AG08396 (cell line): ENCODE data around the gene PDZK1IP1.
A peak's percentile ranks its signal among the peaks of the same experiment; 100 is the strongest.
"Not testable (repeated sequence)": the region's sequence is repeated elsewhere in the genome, so short reads cannot be mapped to it uniquely, and the experiment has no call there.

ENCODE experiments used
- DNase-seq: peaks from one replicate; pipeline ENCODE4 v3.0.0; 2012; ENCODE audit warnings: low spot score, mixed read lengths

The PDZK1IP1 gene

GRCh38 chr1:47223921-47224675 is 34.3 kb upstream of the PDZK1IP1 start:
- no peak for DNase-seq

- no peak for DNase-seq
Observed at GRCh38 chr1:47223174-47223920, 33.5 kb upstream of the PDZK1IP1 start.

GRCh38 chr1:47222476-47222875 is 32.6 kb upstream of the PDZK1IP1 start:
- no peak for DNase-seq

GRCh38 chr1:47219590-47220220 is 29.9 kb upstream of the PDZK1IP1 start:
- no peak for DNase-seq

- DNase-seq, result no peak
Observed at GRCh38 chr1:47219001-47219400, 29.2 kb upstream of the PDZK1IP1 start.

- no peak for DNase-seq
Observed at GRCh38 chr1:47216278-47217059, 26.6 kb upstream of the PDZK1IP1 start.

GRCh38 chr1:47215713-47216112 is 25.9 kb upstream of the PDZK1IP1 start:
- no peak for DNase-seq

- no peak for DNase-seq
Observed at GRCh38 chr1:47214549-47214948, 24.7 kb upstream of the PDZK1IP1 start.

- no peak for DNase-seq
Observed at GRCh38 chr1:47213230-47213963, 23.6 kb upstream of the PDZK1IP1 start.

- no peak for DNase-seq
Observed at GRCh38 chr1:47212636-47213229, 22.9 kb upstream of the PDZK1IP1 start.

- DNase-seq, result no peak
Observed at GRCh38 chr1:47211796-47212269, 22.0 kb upstream of the PDZK1IP1 start.

- DNase-seq, result no peak
Observed at GRCh38 chr1:47210666-47211065, 20.8 kb upstream of the PDZK1IP1 start.

GRCh38 chr1:47209725-47210325 is 20.0 kb upstream of the PDZK1IP1 start:
- DNase-seq, result no peak

GRCh38 chr1:47209091-47209490 is 19.3 kb upstream of the PDZK1IP1 start:
- DNase-seq, result no peak

- DNase-seq, result no peak
Observed at GRCh38 chr1:47208374-47208850, 18.6 kb upstream of the PDZK1IP1 start.

- no peak for DNase-seq
Observed at GRCh38 chr1:47207803-47208373, 18.1 kb upstream of the PDZK1IP1 start.

- DNase-seq, result no peak
Observed at GRCh38 chr1:47205918-47206317, 16.1 kb upstream of the PDZK1IP1 start.

GRCh38 chr1:47203504-47203903 is 13.7 kb upstream of the PDZK1IP1 start:
- DNase-seq, result not testable (repeated sequence)

- peak; percentile 42 for DNase-seq
Observed at GRCh38 chr1:47201179-47201578, 11.3 kb upstream of the PDZK1IP1 start.

- DNase-seq, result no peak
Observed at GRCh38 chr1:47198214-47198613, 8.4 kb upstream of the PDZK1IP1 start.
